Activated naive CD8-positive, alpha-beta T cell treated with anti-CD3 and anti-CD28 coated beads, Interleukin-2, amount 10 ng/mL, durations not matched to agents 7 days and 5 days (primary cell): ENCODE measurements around the gene PRSS38. TPM values are rescaled to one million over a fixed set of nuclear protein-coding genes. Genes with fewer than 3 reads are reported as not detected.
"Not testable (repeated sequence)": the region's sequence is repeated elsewhere in the genome, so short reads cannot be mapped to it uniquely, and the experiment has no call there.

ENCODE experiments used
- ATAC-seq: fragments of 150-1000 bp; cut with Tn5 transposase; one replicate; pipeline ENCODE4 v1.10.0; 2021; ENCODE audit warnings: low read depth, moderate library complexity
- POLR2A ChIA-PET: fragments of 350-600 bp; sonication (Branson Sonifier 250); formaldehyde crosslinking; loops from one replicate; lab custom pipeline; 2021; ENCODE audit warnings: antibody characterized with exemption; lab: Charles Lee
- DNase-seq: peaks from one replicate; pipeline ENCODE4 v3.0.0; 2021
- H3K27ac Mint-ChIP-seq: one replicate; pipeline ENCODE4 v1.8.0; 2022; ENCODE audit warnings: mild to moderate bottlenecking, mixed read lengths
- H3K27me3 Mint-ChIP-seq: one replicate; pipeline ENCODE4 v1.8.0; 2022; ENCODE audit warnings: mild to moderate bottlenecking, moderate library complexity, mixed read lengths
- H3K36me3 Mint-ChIP-seq: one replicate; pipeline ENCODE4 v1.8.0; 2021; ENCODE audit warnings: mild to moderate bottlenecking, mixed read lengths
- H3K4me1 Mint-ChIP-seq: one replicate; pipeline ENCODE4 v1.8.0; 2021; ENCODE audit warnings: mixed read lengths
- H3K4me3 Mint-ChIP-seq: one replicate; pipeline ENCODE4 v1.8.0; 2022; ENCODE audit warnings: mild to moderate bottlenecking, moderate library complexity, mixed read lengths
- H3K9me3 Mint-ChIP-seq: one replicate; pipeline ENCODE4 v1.8.0; 2021; ENCODE audit warnings: mixed read lengths
- total RNA-seq, 2 experiments: library from RNA; stranded (reverse); gene quantifications; one replicate each; pipeline ENCODE4 v1.2.3, GENCODE V29; 2021

Gene PRSS38
- total RNA-seq, 2 experiments from 2014 or later, result not detected

DNA sequence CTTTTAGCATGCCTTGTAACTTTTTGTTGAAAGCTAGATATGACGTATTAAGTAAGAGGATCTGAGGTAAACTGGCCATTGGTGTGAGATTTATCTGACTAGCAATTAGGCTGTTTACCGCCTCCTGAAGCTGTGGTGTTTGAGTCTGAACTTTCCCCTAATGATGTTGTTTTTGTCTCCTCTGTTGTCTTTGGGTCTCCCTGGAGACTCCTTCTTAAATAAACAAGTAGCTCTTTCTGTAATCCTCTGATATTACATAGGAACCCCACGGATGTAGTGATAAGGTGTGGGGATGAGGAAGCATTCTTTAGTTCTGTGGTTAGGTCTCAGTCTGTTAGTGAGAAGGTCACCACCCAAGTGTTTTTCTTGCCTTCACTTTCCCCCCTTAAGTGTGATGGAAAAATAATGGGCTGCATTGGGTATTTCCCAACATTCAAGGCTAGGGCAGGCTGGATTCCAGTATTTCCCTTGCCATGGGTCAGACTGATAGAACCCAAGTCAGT, 33.0 kb downstream of the PRSS38 start:
- peaks cover 3% of the 10 kb centered on the region for H3K9me3 Mint-ChIP-seq
- no peak overlapping the region for H3K4me3 Mint-ChIP-seq
- POLR2A ChIA-PET, result interaction anchor here (0.5 to 0.6 kb wide), 2 partner anchors 83 to 1030 kb away, joined by 3 read pairs; no protein-coding TSS in a partner anchor

DNA sequence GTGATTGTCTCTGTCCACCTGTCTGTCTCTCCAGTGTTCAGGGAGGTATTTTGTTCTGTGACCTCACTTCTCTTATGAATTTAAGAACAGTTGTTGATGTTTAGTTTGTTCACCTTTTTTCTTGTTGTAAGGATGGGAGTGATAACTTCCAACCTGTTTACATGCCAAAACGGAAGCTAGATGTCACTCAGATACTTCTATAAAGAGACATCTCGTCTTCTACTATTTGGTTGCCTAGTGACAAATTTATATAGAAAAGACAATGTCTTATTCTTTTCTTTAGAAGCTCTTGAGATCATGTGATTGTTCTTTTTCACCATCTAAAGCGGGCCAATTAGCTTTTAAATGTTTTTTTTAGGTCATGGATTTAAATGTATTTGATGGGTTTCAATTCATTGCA, 33.8 kb downstream of the PRSS38 start:
- H3K36me3 Mint-ChIP-seq, result no peaks in the 10 kb centered on the region
- no peaks in the 10 kb centered on the region for H3K4me1 Mint-ChIP-seq
- POLR2A ChIA-PET, result interaction anchor here (0.5 kb wide), 1 partner anchor 82 kb away, joined by 3 read pairs; no protein-coding TSS in a partner anchor
- H3K9me3 Mint-ChIP-seq, result peaks cover 3% of the 10 kb centered on the region
- peaks cover 2% of the 10 kb centered on the region for H3K27me3 Mint-ChIP-seq
- DNase-seq (no peak), ATAC-seq (no peak)
- H3K4me3 Mint-ChIP-seq, result no peak overlapping the region
- no peak overlapping the region for H3K27ac Mint-ChIP-seq

More for the DNA sequence above, 33.0 kb downstream of the PRSS38 start:
- no peak for DNase-seq
- Mint-ChIP-seq H3K27ac (no peak overlapping the region), H3K4me1 (no peaks in the 10 kb centered on the region), H3K36me3 (no peaks in the 10 kb centered on the region), H3K27me3 (peaks cover 2% of the 10 kb centered on the region)
- no peak for ATAC-seq

DNA sequence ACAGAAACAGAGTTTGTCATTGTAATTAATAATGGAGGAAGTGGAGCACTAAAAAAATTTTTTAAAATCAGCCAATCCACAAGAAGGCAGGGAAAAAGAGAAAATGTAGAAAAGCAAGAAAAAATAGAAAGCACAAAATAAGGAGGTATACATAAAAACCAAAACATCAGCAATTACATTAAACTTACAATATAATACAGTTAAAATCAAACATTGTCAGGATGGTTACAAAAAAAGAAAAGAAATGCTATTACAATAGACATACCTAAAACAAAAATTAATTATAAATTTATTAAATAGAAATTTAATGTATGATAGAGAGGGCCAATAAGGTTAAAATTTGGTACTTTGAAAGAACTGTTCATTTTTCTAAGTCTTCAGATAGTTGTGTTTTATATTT, 38.7 kb downstream of the PRSS38 start:
- H3K27ac Mint-ChIP-seq, result no peak overlapping the region
- POLR2A ChIA-PET, result no interaction called here
- DNase-seq (no peak), ATAC-seq (no peak)
- peaks cover 4% of the 10 kb centered on the region for H3K9me3 Mint-ChIP-seq
- no peak overlapping the region for H3K4me3 Mint-ChIP-seq
- H3K27me3 Mint-ChIP-seq, result peaks cover under 1% of the 10 kb centered on the region
- H3K4me1 Mint-ChIP-seq, result no peaks in the 10 kb centered on the region
- no peaks in the 10 kb centered on the region for H3K36me3 Mint-ChIP-seq

DNA sequence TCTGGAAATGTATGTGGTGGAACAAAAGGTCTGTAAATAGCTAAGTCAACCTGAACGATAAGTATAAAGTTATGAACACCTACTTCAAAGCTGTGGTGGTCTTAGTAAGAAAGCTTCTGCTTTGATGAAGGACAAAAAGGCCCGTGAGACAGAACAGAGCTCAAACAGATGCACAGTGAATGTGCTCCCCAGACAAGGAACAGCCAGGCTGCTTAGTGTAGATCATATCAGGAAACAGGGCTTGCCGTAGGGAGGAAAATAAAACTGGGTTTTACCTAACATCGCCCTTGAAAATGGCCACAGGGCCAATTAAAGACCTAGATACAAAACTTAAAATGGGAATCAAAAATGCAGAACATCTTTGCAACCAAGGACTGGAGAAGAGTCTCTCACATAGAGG, 40.2 kb downstream of the PRSS38 start:
- peaks cover 3% of the 10 kb centered on the region for H3K9me3 Mint-ChIP-seq
- H3K36me3 Mint-ChIP-seq, result no peaks in the 10 kb centered on the region
- no peak overlapping the region for H3K27ac Mint-ChIP-seq
- H3K27me3 Mint-ChIP-seq, result no peaks in the 10 kb centered on the region
- no peaks in the 10 kb centered on the region for H3K4me1 Mint-ChIP-seq
- DNase-seq (no peak), ATAC-seq (no peak)
- no peak overlapping the region for H3K4me3 Mint-ChIP-seq
- POLR2A ChIA-PET, result no interaction called here

DNA sequence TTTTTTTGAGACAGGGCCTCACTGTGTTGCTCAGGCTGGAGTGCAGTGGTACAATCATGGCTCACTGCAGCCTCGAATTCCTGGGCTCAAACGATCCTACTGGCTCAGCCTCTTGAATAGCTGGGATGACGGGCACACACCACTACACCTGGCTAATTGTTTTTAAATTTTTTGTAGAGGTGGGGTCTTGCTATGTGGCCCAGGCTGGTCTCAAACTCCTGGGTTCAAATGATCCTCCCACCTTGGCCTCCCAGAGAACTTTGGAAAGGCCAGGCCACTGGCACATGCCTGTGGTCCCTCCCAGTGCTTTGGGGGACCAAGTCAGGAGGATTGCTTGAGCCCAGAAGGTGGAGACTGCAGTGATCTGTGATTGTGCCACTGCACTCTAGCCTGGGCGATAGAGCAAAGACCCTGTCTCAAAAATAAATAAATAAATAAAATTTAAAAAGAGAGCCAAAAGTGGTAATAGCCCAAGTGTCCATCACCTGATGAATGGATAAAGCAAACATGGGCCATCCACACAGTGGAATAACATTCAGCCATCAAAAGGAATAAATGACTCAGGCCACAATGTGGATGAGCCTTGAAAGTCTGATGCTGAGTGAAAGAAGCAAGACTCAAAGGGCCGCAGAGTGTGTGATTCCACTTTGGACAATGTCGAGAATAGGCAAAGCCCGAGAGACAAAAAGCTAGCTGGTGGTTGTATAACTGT, 40.8 kb downstream of the PRSS38 start:
- no peak for DNase-seq
- H3K4me1 Mint-ChIP-seq, result no peaks in the 10 kb centered on the region
- no peak for ATAC-seq
- POLR2A ChIA-PET, result no interaction called here
- peaks cover 3% of the 10 kb centered on the region for H3K9me3 Mint-ChIP-seq
- H3K27ac Mint-ChIP-seq, result no peak overlapping the region
- H3K36me3 Mint-ChIP-seq, result no peaks in the 10 kb centered on the region
- H3K4me3 Mint-ChIP-seq, result no peak overlapping the region
- no peaks in the 10 kb centered on the region for H3K27me3 Mint-ChIP-seq

DNA sequence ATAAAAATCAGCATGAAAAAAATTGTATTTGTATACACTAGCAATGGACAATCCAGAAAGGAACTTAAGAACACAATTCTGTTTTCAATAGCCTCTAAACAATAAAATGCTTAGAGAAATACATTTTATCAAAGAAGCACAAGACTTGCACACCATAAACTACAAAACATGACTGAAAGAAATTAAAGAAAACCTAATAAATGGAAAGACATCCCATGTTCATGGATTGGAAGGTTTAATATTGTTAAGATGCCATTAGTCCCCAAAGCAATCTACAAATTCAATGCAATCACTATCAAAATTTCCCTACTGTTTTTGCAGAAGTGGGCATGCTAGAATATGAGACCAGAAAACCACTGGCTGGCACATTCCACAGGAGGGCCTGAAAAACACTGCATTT, 49.4 kb downstream of the PRSS38 start:
- Mint-ChIP-seq H3K9me3 (peaks cover 9% of the 10 kb centered on the region), H3K4me3 (no peak overlapping the region), H3K4me1 (peaks cover 6% of the 10 kb centered on the region), H3K36me3 (no peaks in the 10 kb centered on the region), H3K27ac (no peak overlapping the region), H3K27me3 (peaks cover 6% of the 10 kb centered on the region)
- DNase-seq (no peak), ATAC-seq (no peak)
- POLR2A ChIA-PET, result no interaction called here

DNA sequence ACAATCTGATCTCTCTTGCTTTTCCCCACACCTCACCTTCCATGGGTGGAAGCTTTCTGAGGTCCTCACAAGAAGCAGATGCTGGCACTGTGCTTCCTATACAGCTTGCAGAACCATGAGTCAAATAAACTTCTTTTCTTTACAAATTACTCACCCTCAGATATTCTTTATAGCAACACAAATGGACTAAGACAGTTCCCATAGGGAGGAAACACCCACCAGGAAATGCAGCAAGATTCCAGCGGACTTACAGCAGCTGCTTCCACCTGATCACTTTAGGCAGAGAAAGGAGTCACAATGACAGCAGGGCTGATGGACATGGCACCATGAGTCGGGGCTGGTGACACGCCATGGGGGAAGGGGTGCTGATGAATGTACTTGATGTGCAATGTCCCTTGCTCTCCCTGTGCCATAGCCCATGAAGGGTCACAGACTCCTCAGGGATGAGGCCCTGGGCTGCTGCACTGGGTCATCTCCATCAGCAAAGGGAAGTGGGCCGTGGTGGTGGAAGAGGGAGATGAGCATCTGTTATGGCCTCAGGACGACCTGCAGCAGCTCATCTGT, 53.9 kb downstream of the PRSS38 start:
- Mint-ChIP-seq H3K27me3 (peaks cover 8% of the 10 kb centered on the region), H3K36me3 (no peaks in the 10 kb centered on the region), H3K27ac (no peak overlapping the region), H3K4me1 (peaks cover 17% of the 10 kb centered on the region), H3K9me3 (peaks cover 13% of the 10 kb centered on the region), H3K4me3 (no peak overlapping the region)
- DNase-seq, result no peak
- POLR2A ChIA-PET, result no interaction called here
- ATAC-seq, result no peak

DNA sequence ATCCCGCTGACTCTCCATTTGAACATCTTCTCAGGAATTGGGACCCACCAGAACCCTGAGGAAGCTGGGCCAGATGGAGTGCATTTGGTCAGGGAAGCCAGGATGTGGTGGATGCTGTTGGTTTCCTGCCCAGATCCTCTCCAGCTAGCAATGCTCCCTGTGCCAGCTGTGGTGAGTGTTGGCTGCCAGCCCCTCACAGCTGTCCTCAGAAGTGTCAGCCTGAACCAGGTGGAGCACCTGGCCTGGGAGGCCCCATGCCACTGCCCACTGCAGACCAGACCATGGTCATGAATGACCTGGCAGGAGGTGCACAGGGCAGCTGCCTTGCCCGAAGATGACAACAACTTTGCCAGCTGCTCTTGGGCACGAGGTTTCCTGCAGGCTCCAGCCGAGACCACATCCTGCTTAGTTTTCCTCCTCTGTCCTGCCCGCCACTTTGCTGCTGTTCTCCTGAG, 54.4 kb downstream of the PRSS38 start:
- DNase-seq (peak; percentile 38), ATAC-seq (peak; percentile 50)
- POLR2A ChIA-PET, result no interaction called here
- H3K27ac Mint-ChIP-seq, result peak overlapping the region; percentile 14
- peak overlapping the region; percentile 29 for H3K4me3 Mint-ChIP-seq
- H3K36me3 Mint-ChIP-seq, result no peaks in the 10 kb centered on the region
- H3K27me3 Mint-ChIP-seq, result peaks cover 8% of the 10 kb centered on the region
- H3K4me1 Mint-ChIP-seq, result peaks cover 17% of the 10 kb centered on the region
- peaks cover 12% of the 10 kb centered on the region for H3K9me3 Mint-ChIP-seq

DNA sequence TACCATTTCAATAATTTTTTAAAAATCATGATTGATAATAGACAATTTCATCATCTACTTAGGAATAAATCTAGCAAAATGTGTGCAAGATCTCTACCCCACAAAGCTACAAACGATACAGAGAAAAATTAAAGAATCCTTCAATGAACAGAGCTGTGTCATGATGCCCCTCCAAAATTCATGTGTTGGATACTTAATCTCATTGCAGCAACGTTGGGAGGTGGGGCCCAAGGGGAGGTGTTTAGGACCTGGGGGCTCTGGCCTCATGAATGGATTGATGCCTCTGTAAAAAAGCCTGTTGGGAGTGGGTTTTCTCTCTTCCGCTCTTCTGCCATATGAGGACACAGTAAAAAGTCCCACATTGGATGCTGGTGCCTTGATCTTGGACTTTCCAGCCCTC, 54.9 kb downstream of the PRSS38 start:
- DNase-seq (no peak), ATAC-seq (no peak)
- no peaks in the 10 kb centered on the region for H3K36me3 Mint-ChIP-seq
- H3K27ac Mint-ChIP-seq, result no peak overlapping the region
- H3K4me1 Mint-ChIP-seq, result peaks cover 17% of the 10 kb centered on the region
- peak overlapping the region; percentile 29 for H3K4me3 Mint-ChIP-seq
- H3K9me3 Mint-ChIP-seq, result peaks cover 11% of the 10 kb centered on the region
- H3K27me3 Mint-ChIP-seq, result peaks cover 13% of the 10 kb centered on the region
- POLR2A ChIA-PET, result no interaction called here

DNA sequence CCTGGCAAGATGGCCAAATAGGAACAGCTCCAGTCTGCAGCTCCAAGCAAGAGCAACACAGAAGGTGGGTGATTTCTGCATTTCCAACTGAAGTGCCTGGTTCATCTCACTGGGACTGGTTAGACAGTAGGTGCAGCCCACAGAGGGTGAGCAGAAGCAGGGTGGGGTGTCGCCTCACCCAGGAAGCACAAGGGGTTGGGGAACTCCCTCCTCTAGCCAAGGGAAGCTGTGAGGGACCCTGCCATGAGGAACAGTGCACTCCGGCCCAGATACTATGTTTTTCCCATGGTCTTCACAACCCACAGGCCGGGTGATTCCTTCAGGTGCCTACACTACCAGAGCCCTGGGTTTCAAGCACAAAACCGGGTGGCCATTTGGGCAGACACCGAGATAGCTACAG, 56.4 kb downstream of the PRSS38 start:
- DNase-seq, POLR2A ChIA-PET, H3K36me3 Mint-ChIP-seq, H3K27ac Mint-ChIP-seq, H3K4me3 Mint-ChIP-seq, ATAC-seq: not testable (repeated sequence)
- H3K4me1 Mint-ChIP-seq, result peaks cover 17% of the 10 kb centered on the region
- peaks cover 11% of the 10 kb centered on the region for H3K9me3 Mint-ChIP-seq
- peaks cover 13% of the 10 kb centered on the region for H3K27me3 Mint-ChIP-seq

DNA sequence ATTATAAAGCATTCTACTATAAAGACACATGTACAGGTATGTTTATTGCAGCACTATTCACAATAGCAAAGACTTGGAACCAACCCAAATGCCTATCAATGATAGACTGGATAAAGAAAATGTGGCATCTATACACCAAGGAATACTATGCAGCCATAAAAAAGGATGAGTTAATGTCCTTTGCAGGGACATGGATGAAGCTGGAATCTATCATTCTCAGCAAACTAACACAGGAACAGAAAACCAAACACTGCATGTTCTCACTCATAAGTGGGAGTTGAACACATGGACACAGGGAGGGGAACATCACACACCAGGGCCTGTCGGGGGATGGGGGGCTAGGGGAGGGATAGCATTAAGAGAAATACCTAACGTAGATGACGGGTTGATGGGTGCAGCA, 62.3 kb downstream of the PRSS38 start:
- ATAC-seq, H3K4me3 Mint-ChIP-seq, H3K36me3 Mint-ChIP-seq, H3K4me1 Mint-ChIP-seq, H3K27ac Mint-ChIP-seq, POLR2A ChIA-PET, DNase-seq: not testable (repeated sequence)
- Mint-ChIP-seq H3K27me3 (peaks cover 20% of the 10 kb centered on the region), H3K9me3 (peaks cover 10% of the 10 kb centered on the region)

DNA sequence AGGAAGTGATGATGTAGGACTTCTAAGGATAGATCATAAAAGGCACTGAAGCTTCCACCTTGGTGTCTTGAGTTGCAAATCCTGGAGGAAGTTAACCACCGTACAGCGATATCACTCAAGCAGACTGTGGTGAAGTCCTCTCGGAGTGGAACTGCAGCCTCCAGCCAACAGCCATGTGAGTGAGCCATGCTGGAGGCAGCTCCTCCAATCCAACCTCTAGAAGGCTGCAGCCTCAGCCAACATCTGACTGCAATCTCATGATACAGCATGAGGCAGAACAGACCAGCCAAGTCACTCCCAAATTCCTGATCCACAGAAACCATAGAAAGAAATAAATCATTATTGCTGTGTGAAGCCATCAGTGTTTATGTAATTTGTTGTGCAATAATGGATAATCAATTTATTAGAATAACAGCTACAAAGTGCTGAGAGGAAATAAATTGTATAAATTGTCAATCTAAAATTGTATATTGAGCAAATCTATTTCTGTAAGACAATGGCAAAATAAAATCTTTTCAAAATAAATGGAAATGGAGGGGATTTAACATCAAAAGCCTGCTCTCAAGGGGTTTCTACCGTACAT, 65.0 kb downstream of the PRSS38 start:
- Mint-ChIP-seq H3K4me3 (no peak overlapping the region), H3K27me3 (peaks cover 7% of the 10 kb centered on the region), H3K9me3 (peaks cover 1% of the 10 kb centered on the region), H3K36me3 (peaks cover 2% of the 10 kb centered on the region), H3K27ac (no peak overlapping the region), H3K4me1 (peaks cover 4% of the 10 kb centered on the region)
- ATAC-seq (no peak), DNase-seq (no peak)
- POLR2A ChIA-PET, result no interaction called here

DNA sequence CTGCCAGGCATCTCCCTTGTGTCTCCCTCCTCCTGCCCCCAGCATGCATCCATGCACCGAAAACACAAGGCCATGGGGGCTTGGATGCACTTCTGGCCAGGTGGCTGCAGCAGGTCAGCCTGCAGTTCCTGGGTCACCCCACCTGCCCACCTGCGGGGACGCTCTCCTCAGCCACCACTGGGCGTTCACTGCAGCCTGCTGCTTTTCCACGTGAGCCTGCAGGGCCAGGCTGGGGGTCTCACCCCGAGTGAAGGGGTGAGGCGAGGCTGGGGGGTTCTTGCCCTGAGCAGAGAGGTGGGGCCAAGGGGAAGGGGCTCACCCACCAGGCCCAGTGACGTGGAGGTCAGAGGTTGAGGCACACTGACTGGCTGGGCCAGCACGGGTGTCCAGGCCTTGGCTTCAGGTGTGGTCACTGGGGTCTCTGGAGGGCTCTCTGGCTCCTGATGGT, 67.6 kb downstream of the PRSS38 start:
- Mint-ChIP-seq H3K36me3 (no peaks in the 10 kb centered on the region), H3K9me3 (no peaks in the 10 kb centered on the region), H3K4me3 (no peak overlapping the region), H3K4me1 (peaks cover 9% of the 10 kb centered on the region), H3K27me3 (peaks cover 7% of the 10 kb centered on the region), H3K27ac (no peak overlapping the region)
- DNase-seq, result peak; percentile 24
- POLR2A ChIA-PET, result no interaction called here
- ATAC-seq, result no peak
